Osteocyte (in vitro differentiated cells): ENCODE results near the gene TMEFF2. TPM values are rescaled to one million over a fixed set of nuclear protein-coding genes. Genes with fewer than 3 reads are reported as not detected.

ENCODE experiments used
- DNase-seq: peaks from one replicate; pipeline ENCODE4 v3.0.0; 2021; ENCODE audit warnings: mixed read lengths; ENCODE audit not compliant: unreplicated experiment; ENCODE audit errors: extremely low spot score
- H3K27ac Mint-ChIP-seq: one replicate; pipeline ENCODE4 v1.8.0; 2021; ENCODE audit warnings: mild to moderate bottlenecking, mixed read lengths; ENCODE audit not compliant: unreplicated experiment
- H3K27me3 Mint-ChIP-seq: one replicate; pipeline ENCODE4 v1.8.0; 2021; ENCODE audit warnings: mixed read lengths; ENCODE audit not compliant: unreplicated experiment
- H3K36me3 Mint-ChIP-seq: one replicate; pipeline ENCODE4 v1.8.0; 2021; ENCODE audit warnings: mixed read lengths; ENCODE audit not compliant: unreplicated experiment
- H3K4me1 Mint-ChIP-seq: one replicate; pipeline ENCODE4 v1.8.0; 2021; ENCODE audit warnings: mixed read lengths; ENCODE audit not compliant: unreplicated experiment
- H3K4me3 Mint-ChIP-seq: one replicate; pipeline ENCODE4 v1.8.0; 2021; ENCODE audit warnings: mild to moderate bottlenecking, moderate library complexity, mixed read lengths; ENCODE audit not compliant: unreplicated experiment
- H3K9me3 Mint-ChIP-seq: one replicate; pipeline ENCODE4 v1.8.0; 2021; ENCODE audit warnings: mixed read lengths; ENCODE audit not compliant: unreplicated experiment
- long read RNA-seq: library from polyadenylated mRNA; unstranded; transcript quantifications from one replicate; pipeline ENCODE4 v2.0.0, GENCODE V29; 2021
- total RNA-seq: library from RNA; stranded (reverse); gene quantifications from 2 replicates; pipeline ENCODE4 v1.2.1, GENCODE V29; 2021
- TF ChIP-seq, protein P1 (sequence below): fragments of 200-600 bp; sonication (generic); IDR thresholded peaks from 2 replicates; pipeline ENCODE4 v1.5.0; 2021; ENCODE audit warnings: antibody characterized with exemption, mild to moderate bottlenecking, moderate library complexity

TMEFF2 gene
- total RNA-seq, result 46.8 and 51.2 TPM in 2 replicates
- long read RNA-seq, transcript TMEFF2-202 (10 exons, 2,842 nt), result minor isoform, 21 of 257 reads
- long read RNA-seq, transcript TMEFF2-201 (10 exons, 2,604 nt), result major isoform, 200 of 257 reads
- long read RNA-seq, partial matches to known transcripts, result 7 of 257 reads
- long read RNA-seq, other reads (novel, unspliced or antisense), result 25 of 257 reads

GRCh38 chr2:192194866-192195547 is at the start of gene TMEFF2:
TSS of gene TMEFF2 (minus strand) at chr2:192194933. CDS start at chr2:192194524, 409 bp downstream.
- Mint-ChIP-seq H3K4me3 (peak within 1 kb of the TSS; percentile 98), H3K4me1 (peaks cover 47% of the 10 kb centered on the region), H3K9me3 (no peaks in the 10 kb centered on the region), H3K27me3 (no peaks in the 10 kb centered on the region), H3K36me3 (peaks cover 3% of the 10 kb centered on the region), H3K27ac (peak within 1 kb of the TSS; percentile 92)
- TF ChIP-seq, protein P1, sequence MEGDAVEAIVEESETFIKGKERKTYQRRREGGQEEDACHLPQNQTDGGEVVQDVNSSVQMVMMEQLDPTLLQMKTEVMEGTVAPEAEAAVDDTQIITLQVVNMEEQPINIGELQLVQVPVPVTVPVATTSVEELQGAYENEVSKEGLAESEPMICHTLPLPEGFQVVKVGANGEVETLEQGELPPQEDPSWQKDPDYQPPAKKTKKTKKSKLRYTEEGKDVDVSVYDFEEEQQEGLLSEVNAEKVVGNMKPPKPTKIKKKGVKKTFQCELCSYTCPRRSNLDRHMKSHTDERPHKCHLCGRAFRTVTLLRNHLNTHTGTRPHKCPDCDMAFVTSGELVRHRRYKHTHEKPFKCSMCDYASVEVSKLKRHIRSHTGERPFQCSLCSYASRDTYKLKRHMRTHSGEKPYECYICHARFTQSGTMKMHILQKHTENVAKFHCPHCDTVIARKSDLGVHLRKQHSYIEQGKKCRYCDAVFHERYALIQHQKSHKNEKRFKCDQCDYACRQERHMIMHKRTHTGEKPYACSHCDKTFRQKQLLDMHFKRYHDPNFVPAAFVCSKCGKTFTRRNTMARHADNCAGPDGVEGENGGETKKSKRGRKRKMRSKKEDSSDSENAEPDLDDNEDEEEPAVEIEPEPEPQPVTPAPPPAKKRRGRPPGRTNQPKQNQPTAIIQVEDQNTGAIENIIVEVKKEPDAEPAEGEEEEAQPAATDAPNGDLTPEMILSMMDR, result peak; percentile 61
- peak; percentile 98 for DNase-seq

- Mint-ChIP-seq H3K36me3 (no peaks in the 10 kb centered on the region), H3K27me3 (no peaks in the 10 kb centered on the region), H3K4me3 (no peak overlapping the region), H3K27ac (no peak overlapping the region), H3K9me3 (no peaks in the 10 kb centered on the region), H3K4me1 (peaks cover 35% of the 10 kb centered on the region)
- DNase-seq, result no peak
- TF ChIP-seq, protein P1, result no peak
Measured at GRCh38 chr2:192243488-192243887, 48.8 kb upstream of the TMEFF2 start.

- TF ChIP-seq, protein P1, result no peak
- DNase-seq, result no peak
- H3K9me3 Mint-ChIP-seq, result no peaks in the 10 kb centered on the region
- no peaks in the 10 kb centered on the region for H3K27me3 Mint-ChIP-seq
- H3K27ac Mint-ChIP-seq, result peak overlapping the region; percentile 84
- peaks cover 1% of the 10 kb centered on the region for H3K36me3 Mint-ChIP-seq
- H3K4me3 Mint-ChIP-seq, result no peak overlapping the region
- peaks cover 37% of the 10 kb centered on the region for H3K4me1 Mint-ChIP-seq
Measured at GRCh38 chr2:192236136-192236535, 41.4 kb upstream of the TMEFF2 start.

- TF ChIP-seq, protein P1, result no peak
- Mint-ChIP-seq H3K4me3 (peak overlapping the region; percentile 44), H3K9me3 (no peaks in the 10 kb centered on the region), H3K4me1 (peaks cover 42% of the 10 kb centered on the region), H3K36me3 (no peaks in the 10 kb centered on the region), H3K27ac (peak overlapping the region; percentile 89), H3K27me3 (no peaks in the 10 kb centered on the region)
- no peak for DNase-seq
Measured at GRCh38 chr2:192230889-192231453, 36.2 kb upstream of the TMEFF2 start.

GRCh38 chr2:192228685-192229084 is 34.0 kb upstream of the TMEFF2 start:
- TF ChIP-seq, protein P1, result no peak
- Mint-ChIP-seq H3K36me3 (no peaks in the 10 kb centered on the region), H3K27me3 (no peaks in the 10 kb centered on the region), H3K27ac (no peak overlapping the region), H3K4me1 (peaks cover 37% of the 10 kb centered on the region), H3K9me3 (no peaks in the 10 kb centered on the region), H3K4me3 (no peak overlapping the region)
- DNase-seq, result no peak
